ELR (cell line): Measurements from ENCODE around the gene ANGPTL8.

Source experiments
- DNase-seq: peaks from one replicate; pipeline ENCODE4 v3.0.0-alpha.2; 2015; ENCODE audit warnings: low read depth

ANGPTL8 gene

GRCh38 chr19:11261431-11261970 is 22.1 kb downstream of the ANGPTL8 start:
- DNase-seq = no peak

DNA sequence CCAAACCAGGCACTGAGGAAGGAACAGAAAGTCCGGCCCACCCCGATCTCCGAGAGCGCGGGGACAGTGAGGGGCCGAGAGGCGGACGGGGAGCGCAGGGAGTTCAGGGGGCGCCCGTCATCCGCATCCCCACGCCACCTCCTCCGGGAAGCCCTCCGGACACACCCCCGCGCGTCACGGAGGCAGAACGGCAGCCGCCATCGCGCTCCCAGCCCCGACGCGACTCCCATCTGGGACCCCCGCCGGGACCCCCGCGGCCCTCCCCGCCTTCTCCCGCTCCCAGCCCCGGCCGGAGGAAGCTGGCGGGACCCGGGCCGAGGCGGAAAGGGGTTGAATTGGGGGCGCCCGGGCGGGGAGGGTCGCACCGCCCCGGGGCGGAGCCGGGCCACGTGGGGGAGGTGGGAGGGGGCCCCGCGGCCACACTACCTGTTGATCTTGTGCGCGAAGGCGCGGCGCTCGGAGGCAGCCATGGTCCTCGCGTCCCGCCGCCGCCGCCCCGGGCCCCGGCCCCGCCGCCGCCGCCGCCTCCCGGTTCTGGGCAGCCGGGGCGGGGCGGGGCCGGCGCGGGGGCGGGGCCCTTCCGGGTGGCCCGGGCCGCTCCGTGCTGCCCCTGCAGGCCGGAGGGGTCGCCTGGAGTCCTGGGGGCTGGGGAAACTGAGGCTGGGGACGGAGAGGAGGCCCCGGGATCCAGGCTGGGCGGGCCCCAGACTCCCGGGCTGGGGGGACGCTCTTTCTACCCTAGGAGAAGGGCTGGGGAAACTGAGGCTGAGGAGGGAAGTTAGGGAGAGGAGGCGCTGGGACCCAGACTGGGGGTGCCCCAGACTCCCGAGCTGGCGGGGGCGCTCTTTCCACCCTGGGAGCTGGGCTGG is 22.8 kb downstream of the ANGPTL8 start, which contains the start of gene DOCK6:
TSS of gene DOCK6 (minus strand) at position 554 of the 869 bp plus-strand sequence. CDS start at position 470, 84 bp downstream.
- DNase-seq = peak; percentile 48

GRCh38 chr19:11263726-11264125 is 24.3 kb downstream of the ANGPTL8 start:
- DNase-seq = no peak

DNA sequence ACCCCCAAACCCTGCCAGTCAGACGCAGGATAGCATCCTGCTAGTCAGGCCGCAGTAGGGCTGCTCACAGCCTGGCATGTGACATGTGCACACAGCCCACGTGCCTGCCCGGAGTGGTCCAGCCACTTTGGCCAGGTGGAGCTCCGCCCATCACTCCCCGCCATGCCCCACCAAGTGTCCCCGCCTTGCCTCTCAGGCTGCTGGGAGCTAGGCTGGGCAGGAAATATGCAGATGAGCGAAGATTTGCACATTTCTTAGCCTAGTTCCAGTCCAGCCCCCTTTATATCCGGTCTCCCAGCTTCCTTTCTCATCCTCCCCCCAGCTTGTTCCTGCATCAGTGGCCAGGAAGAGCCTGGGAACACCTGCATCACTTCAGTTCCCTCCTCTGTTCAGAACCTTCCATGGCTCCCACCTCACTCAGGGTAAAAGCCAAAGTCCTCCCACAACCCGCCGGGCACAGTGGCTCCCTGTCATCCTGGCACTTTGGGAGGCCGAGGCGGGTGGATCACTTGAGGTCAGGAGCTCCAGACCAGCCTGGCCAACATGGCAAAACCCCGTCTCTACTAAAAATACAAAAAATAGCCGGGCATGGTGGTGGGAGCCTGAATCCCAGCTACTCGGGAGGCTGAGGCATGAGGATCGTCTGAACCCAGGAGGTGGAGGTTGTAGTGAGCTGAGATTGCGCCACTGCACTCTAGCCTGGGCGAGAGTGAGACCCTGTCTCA is 25.2 kb downstream of the ANGPTL8 start:
- no peak for DNase-seq

GRCh38 chr19:11265177-11265784 is 25.9 kb downstream of the ANGPTL8 start:
- no peak for DNase-seq

DNA sequence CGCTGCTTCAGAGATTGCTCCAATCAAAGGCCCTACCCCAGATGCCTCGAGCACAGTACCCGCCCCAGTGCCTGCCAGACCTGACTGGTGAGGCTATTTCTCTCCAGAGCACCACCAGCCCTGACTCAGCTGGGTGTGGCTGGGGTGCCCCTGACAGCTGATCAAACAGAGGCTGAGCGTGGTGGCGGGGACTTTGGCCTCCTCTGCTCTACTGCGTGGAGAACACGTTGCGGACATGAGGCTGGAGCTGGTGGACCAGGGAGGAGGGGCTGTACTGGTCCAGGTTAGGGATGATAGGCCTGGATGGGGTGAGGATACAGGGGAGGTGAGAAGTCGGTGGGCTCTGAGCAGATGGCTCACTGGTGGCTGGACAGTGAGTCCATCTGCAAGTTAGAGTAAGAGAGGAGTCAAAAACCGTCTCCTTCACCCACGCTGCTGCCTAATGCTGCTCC is 26.4 kb downstream of the ANGPTL8 start:
- DNase-seq = peak; percentile 50

DNA sequence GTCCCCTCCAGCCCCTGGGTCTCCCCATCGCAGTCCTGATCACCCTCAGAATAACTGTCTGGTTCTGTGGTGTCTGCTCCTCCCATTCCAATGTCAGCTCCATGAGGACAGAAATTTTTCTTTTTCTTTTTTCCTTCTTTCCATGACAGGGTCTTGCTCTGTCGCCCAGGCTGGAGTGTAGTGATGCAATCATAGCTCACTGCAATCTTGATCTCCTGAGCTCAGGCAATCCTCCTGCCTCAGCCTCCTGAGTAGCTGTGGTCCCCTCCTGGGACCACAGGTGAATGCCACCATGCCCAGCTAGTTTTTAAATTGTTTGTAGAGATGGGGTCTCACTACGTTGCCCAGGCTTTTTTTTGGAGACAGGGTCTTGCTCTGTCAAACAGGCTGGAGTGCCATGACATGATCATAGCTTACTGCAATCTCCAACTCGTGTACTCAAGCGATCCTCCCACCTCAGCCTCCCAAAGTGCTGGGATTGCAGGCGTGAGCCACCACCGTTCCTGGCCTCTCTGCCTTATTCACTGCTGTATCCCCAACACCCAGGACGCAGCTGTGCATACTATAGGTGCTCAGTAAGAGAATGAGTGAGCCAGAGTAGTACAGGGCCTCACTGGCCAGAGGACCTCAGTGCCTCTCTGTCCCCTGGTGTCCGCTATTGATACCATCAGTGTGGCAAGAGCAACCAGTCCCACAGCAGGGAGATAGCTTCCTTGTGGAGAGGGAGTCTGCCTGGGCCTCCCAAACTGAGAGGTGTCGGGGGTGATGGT is 28.1 kb downstream of the ANGPTL8 start:
- no peak for DNase-seq

- DNase-seq = peak; percentile 84
These were observed 29.4 kb downstream of the ANGPTL8 start for GRCh38 chr19:11268783-11269267.

DNA sequence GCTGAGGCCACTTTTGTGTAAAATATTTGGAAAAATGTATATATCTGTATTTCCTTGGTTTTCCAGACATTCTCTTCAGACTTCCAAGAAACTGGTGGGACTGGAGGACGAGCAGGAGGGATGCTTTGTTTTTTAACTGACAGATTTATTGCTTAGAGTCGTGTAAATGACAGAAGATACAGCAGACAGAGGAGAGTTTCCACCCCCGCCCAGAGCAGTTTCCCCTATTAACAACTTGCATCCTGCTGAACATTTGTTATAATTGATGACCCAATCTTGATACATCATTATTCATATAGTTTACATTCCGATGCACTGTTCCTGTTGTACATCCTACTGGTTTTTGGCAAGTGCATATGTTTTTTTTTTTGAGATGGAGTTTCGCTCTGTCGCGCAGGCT is 30.0 kb downstream of the ANGPTL8 start:
- peak; percentile 71 for DNase-seq

DNA sequence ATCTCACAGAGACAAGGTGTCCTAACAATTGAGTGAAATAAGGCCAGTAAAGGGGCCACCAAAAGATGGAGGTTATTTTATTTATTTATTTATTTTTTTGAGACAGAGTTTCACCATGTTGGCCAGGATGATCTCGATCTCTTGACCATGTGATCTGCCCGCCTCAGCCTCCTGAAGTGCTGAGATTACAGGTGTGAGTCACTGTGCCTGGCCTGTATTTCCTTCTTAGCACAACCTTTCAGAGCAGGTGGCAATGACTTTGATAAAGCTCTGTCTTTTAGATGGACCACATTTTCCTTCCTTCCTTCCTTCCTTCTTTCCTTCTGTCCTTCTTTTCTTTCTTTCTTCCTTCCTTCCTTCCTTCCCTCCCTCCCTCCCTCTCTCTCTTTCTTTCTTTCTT is 33.9 kb downstream of the ANGPTL8 start:
- no peak for DNase-seq

- DNase-seq = no peak
These were observed 34.6 kb downstream of the ANGPTL8 start for GRCh38 chr19:11273989-11274388.

GRCh38 chr19:11274533-11275086 is 35.2 kb downstream of the ANGPTL8 start:
- DNase-seq = no peak

DNA sequence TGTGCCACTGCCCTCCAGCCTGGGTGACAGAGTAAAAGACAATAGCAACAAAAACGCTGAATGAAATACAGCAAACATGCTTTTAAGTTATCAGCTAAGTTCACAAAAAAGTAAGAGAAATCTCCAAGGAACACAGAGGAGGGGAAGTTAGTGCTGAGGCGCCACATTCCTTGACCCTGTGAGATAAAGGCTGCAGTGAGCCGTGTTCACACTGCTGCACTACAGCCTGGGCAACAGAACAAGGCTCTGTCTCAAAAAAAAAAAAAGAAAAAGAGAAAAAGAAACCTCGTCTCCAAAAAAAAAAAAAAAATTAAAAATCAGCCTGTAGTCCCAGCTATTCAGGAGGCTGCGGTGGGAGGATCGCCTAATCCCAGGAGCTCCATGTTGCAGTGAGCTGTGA is 39.3 kb downstream of the ANGPTL8 start:
- DNase-seq = no peak

- DNase-seq = no peak
These were observed 40.3 kb downstream of the ANGPTL8 start for GRCh38 chr19:11279505-11280236.

- DNase-seq = no peak
These were observed 42.1 kb downstream of the ANGPTL8 start for GRCh38 chr19:11281356-11282049.

DNA sequence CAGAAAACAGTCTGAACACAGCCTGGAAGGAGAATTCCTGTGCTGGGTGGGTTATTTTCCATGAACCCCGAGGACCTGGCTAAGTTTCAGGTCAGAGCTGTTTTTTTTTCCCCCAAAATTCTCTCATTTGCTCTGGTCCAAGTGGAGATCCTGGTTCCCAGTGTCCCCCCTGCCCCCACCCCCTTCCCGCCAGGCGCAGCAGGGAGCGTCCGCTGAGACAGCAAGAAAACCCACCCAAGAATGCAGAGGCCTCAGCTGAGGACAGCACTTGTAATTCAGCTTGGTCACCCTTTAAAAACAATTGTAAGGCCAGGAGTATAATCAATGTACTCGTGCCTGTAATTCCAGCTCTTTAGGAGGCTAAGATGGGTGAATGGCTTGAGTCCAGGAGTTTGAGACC is 45.1 kb downstream of the ANGPTL8 start:
- no peak for DNase-seq

DNA sequence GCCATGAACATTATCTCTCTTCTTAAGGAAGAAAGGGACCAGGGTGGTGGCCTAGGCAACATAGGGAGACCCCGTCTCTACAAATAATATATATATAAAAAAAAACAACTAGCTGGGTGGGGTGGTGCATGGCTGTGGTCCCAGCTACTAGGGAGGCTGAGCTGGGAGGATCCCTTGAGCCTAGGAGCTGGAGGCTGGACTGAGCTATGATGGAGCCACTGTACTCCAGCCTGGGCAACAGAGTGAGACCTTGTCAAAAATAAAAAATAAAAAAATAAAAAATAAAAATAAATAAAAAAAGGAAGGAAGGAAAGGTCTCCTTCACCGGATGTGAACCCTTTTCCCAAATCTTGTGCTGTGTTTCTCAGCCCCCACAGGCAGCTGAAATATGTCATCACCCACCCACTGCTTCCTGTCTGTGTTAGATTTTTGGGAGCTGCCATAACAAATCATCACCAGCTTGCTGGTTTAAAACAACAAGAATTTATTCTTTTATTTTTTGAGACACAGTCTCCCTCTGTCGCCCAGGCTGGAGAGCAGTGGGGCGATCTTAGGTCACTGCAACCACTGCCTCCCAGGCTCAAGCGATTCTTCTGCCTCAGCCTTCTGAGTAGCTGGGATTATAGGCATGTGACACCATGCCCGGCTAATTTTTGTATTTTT is 47.0 kb downstream of the ANGPTL8 start:
- peak; percentile 33 for DNase-seq

- peak; percentile 58 for DNase-seq
These were observed 48.9 kb downstream of the ANGPTL8 start for GRCh38 chr19:11288349-11288748.

- no peak for DNase-seq
These were observed 50.8 kb downstream of the ANGPTL8 start for GRCh38 chr19:11290256-11290655.
